Measurements from ENCODE around the gene ANKRD6. TPM values are rescaled to one million over a fixed set of nuclear protein-coding genes. Genes with fewer than 3 reads are reported as not detected.

Gene ANKRD6
- total RNA-seq, 1 experiment from 2014 or later, result 5.6 TPM

DNA sequence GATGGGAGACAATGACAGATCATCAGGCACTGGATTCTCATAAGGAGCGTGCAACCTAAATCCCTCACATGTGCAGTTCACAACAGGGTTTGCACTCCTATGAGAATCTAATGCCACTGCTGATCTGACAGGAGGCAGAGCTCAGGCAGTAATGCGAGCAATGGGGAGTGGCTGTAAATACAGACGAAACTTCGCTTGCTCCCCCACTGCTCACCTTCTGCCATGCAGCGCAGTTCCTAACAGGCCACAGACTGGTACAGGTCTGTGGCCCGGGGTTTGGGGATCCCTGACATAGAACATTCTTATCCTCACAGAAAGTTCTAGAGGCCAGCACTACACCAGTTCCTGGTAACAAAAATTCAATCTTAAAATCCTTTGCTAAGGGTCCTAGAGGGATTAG, 44.1 kb upstream of the ANKRD6 start:
- Histone ChIP-seq H2BK5ac (ENCODE audit: insufficient read length, low read length) (no peak overlapping the region), H3T11ph (ENCODE audit: low read length) (no peak overlapping the region), H3K4me2 (ENCODE audit: insufficient read depth, insufficient read length, low read length) (no peak overlapping the region), H4K5ac (ENCODE audit: insufficient read length, low read depth, low read length) (no peak overlapping the region), H3K23ac (ENCODE audit: insufficient read length, low read depth, low read length) (no peak overlapping the region), H2BK15ac (ENCODE audit: low read depth, low read length) (no peak overlapping the region), H3K27ac (ENCODE audit: insufficient read length, low read depth, low read length) (no peak overlapping the region), H4K8ac (replicated peaks; ENCODE audit: insufficient read length, low read depth, low read length) (no peak overlapping the region), H2BK120ac (ENCODE audit: low read depth, low read length, poor library complexity, severe bottlenecking) (no peak overlapping the region), H4K91ac (ENCODE audit: insufficient read length, low read depth, low read length) (no peak overlapping the region), H2BK20ac (ENCODE audit: low read depth, low read length, poor library complexity, severe bottlenecking) (no peak overlapping the region), H2BK12ac (ENCODE audit: insufficient read length, low read depth, low read length) (no peak overlapping the region), H3K56ac (ENCODE audit: insufficient read length, low read depth, low read length) (no peak overlapping the region), H3K23me2 (ENCODE audit: insufficient read length, low read depth, low read length, poor library complexity, severe bottlenecking) (no peaks in the 10 kb centered on the region), H4K20me1 (ENCODE audit: control insufficient read depth, insufficient read depth, insufficient read length) (no peaks in the 10 kb centered on the region), H3K9ac (ENCODE audit: extremely low read depth, insufficient read length, low read length) (no peak overlapping the region), H3K4ac (ENCODE audit: low read depth, low read length) (no peak overlapping the region), H2AK5ac (ENCODE audit: insufficient read length, low read length) (no peak overlapping the region), H3K79me2 (ENCODE audit: insufficient read depth, low read length) (no peaks in the 10 kb centered on the region), H3K9me3 (ENCODE audit: control insufficient read depth, low read depth, low read length) (no peaks in the 10 kb centered on the region), H3K79me1 (ENCODE audit: insufficient read depth, low read depth, low read length, poor library complexity, severe bottlenecking) (no peaks in the 10 kb centered on the region), H3K14ac (ENCODE audit: insufficient read depth, low read length) (no peak overlapping the region), H3K4me1 (ENCODE audit: insufficient read depth, low read length) (no peaks in the 10 kb centered on the region), H3K27me3 (ENCODE audit: insufficient read depth, low read length) (no peaks in the 10 kb centered on the region), H3K18ac (ENCODE audit: insufficient read length, low read depth, low read length) (no peak overlapping the region), H2AFZ (ENCODE audit: low read length) (no peak overlapping the region)
- H3K27me3 Mint-ChIP-seq (ENCODE audit: low read depth), result no peaks in the 10 kb centered on the region; the same call in 1 of the 2 replicates
- no CpG with 5 or more reads among the region's 6 CpGs for WGBS (ENCODE audit: extremely low coverage, insufficient read length, low lambda C conversion rate)
- H3K4me3 Mint-ChIP-seq, result no peak overlapping the region
- TF ChIP-seq, protein P1, sequence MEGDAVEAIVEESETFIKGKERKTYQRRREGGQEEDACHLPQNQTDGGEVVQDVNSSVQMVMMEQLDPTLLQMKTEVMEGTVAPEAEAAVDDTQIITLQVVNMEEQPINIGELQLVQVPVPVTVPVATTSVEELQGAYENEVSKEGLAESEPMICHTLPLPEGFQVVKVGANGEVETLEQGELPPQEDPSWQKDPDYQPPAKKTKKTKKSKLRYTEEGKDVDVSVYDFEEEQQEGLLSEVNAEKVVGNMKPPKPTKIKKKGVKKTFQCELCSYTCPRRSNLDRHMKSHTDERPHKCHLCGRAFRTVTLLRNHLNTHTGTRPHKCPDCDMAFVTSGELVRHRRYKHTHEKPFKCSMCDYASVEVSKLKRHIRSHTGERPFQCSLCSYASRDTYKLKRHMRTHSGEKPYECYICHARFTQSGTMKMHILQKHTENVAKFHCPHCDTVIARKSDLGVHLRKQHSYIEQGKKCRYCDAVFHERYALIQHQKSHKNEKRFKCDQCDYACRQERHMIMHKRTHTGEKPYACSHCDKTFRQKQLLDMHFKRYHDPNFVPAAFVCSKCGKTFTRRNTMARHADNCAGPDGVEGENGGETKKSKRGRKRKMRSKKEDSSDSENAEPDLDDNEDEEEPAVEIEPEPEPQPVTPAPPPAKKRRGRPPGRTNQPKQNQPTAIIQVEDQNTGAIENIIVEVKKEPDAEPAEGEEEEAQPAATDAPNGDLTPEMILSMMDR (conservative IDR thresholded peaks at IDR 0.05), result no peak
- H3K4me1 Mint-ChIP-seq, result peaks cover 6 to 7% of the 10 kb centered on the region in 2 experiments; a peak in 3 of 4 replicates
- no peaks in the 10 kb centered on the region for H3K9me3 Mint-ChIP-seq
- no peak for DNase-seq
- H3K36me3 Mint-ChIP-seq (ENCODE audit: insufficient read depth in 1 of 3, low read depth in 3 of 3), result peaks cover 0 to 4% (median 2%) of the 10 kb centered on the region in 3 experiments; a peak in 5 of 7 replicates
- no peak overlapping the region for H3K27ac Mint-ChIP-seq
